Calu3 (cell line): ENCODE data around the gene GABRG1. TPM values are rescaled to one million over a fixed set of nuclear protein-coding genes. Genes with fewer than 3 reads are reported as not detected.

Experiments
- Bru-seq: library from RNA; stranded (reverse); fragments of 400-500 nt; gene quantifications from one replicate; lab custom pipeline; 2021; lab: Mats Ljungman, UMichigan
- BruChase-seq, 2 experiments: library from RNA; stranded (reverse); fragments of 400-500 nt; gene quantifications; one replicate each; lab custom pipeline; 2021; lab: Mats Ljungman, UMichigan
- BruUV-seq: library from RNA; stranded (reverse); fragments of 400-500 nt; replicated peaks from 2 replicates; lab custom pipeline; 2021; lab: Mats Ljungman, UMichigan
- CTCF ChIA-PET: fragments of 300-600 bp; sonication (Branson Sonifier 250); formaldehyde crosslinking; loops from one replicate; lab custom pipeline; 2022; ENCODE audit warnings: antibody characterized with exemption; lab: Charles Lee
- DNase-seq: peaks from one replicate; pipeline ENCODE4 v3.0.0; 2022
- H3K27ac Mint-ChIP-seq: one replicate; pipeline ENCODE4 v1.8.0; 2022; ENCODE audit warnings: mixed read lengths; ENCODE audit not compliant: unreplicated experiment
- H3K27me3 Mint-ChIP-seq: one replicate; pipeline ENCODE4 v1.8.0; 2022; ENCODE audit warnings: mixed read lengths; ENCODE audit not compliant: unreplicated experiment
- H3K36me3 Mint-ChIP-seq: one replicate; pipeline ENCODE4 v1.8.0; 2022; ENCODE audit warnings: mild to moderate bottlenecking, moderate library complexity, mixed read lengths; ENCODE audit not compliant: insufficient read depth, unreplicated experiment
- H3K4me1 Mint-ChIP-seq: one replicate; pipeline ENCODE4 v1.8.0; 2022; ENCODE audit warnings: mild to moderate bottlenecking, low read depth, mixed read lengths; ENCODE audit not compliant: unreplicated experiment
- H3K4me3 Mint-ChIP-seq: one replicate; pipeline ENCODE4 v1.8.0; 2022; ENCODE audit warnings: mild to moderate bottlenecking, low read depth, moderate library complexity, mixed read lengths; ENCODE audit not compliant: unreplicated experiment
- H3K9me3 Mint-ChIP-seq: one replicate; pipeline ENCODE4 v1.8.0; 2022; ENCODE audit warnings: low read depth, mixed read lengths; ENCODE audit not compliant: unreplicated experiment
- CTCF ChIP-seq: fragments of 200-600 bp; IDR thresholded peaks from one replicate; pipeline ENCODE4 v1.8.0; 2022; ENCODE audit warnings: antibody characterized with exemption; ENCODE audit not compliant: unreplicated experiment
- intact Hi-C: fragments of 100-400 bp; cut with micrococcal nuclease; formaldehyde crosslinking; loops from one replicate; pipeline ENCODE4 v1.10.0; 2022; ENCODE audit not compliant: unreplicated experiment
- long read RNA-seq: library from polyadenylated mRNA; stranded (forward); transcript quantifications from one replicate; pipeline ENCODE4 v2.0.0, GENCODE V29; 2022
- total RNA-seq: library from RNA; stranded (reverse); gene quantifications from 2 replicates; pipeline ENCODE4 v1.2.3, GENCODE V29; 2022

Gene GABRG1
- not detected in 2 replicates for total RNA-seq
- percentile 5 among the genes with signal in this experiment for Bru-seq, nascent RNA
- percentile 4 among the genes with signal in this experiment for BruChase-seq, experiment 1, labeled RNA remaining after a 6-hour chase
- percentile 3 among the genes with signal in this experiment for BruChase-seq, experiment 2, labeled RNA remaining after a 2-hour chase
- long read RNA-seq = 0 reads

GRCh38 chr4:46123913-46124755, at the start of gene GABRG1:
Gene GABRG1 (minus strand): TSS chr4:46124054. CDS start chr4:46123913, 141 bp downstream.
- H3K4me3 Mint-ChIP-seq = no peak within 1 kb of the TSS
- BruUV-seq = no TSS peak

DNA sequence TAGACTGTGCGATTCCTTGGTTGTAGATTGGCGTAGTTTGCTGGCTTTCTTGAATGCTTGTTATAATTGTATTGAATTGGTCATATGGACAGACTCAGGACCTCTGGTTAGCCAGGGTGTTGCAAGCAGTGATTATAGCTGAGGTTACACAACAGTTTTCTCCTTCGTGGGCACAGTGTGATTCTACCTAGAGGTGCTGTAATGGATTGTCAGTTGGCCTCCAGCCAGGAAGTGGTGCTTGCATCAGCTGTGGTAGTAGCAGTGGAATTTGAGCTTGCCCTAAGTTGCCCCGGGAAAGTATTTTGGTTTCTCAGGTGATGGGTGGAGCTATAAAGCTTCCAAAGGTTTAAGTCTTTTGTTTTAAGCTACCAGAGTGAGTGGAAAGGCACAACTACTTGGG, 23.1 kb upstream of the GABRG1 start:
- Mint-ChIP-seq H3K9me3 (peaks cover 7% of the 10 kb centered on the region), H3K4me1 (no peaks in the 10 kb centered on the region), H3K27me3 (no peaks in the 10 kb centered on the region), H3K4me3 (no peak overlapping the region), H3K36me3 (no peaks in the 10 kb centered on the region), H3K27ac (no peak overlapping the region)
- no peak for DNase-seq
- no TSS peak for BruUV-seq
- no peak for TF ChIP-seq CTCF
- CTCF ChIA-PET = no interaction called here
- intact Hi-C loops = no loop called here

More at GRCh38 chr4:46123913-46124755, at the start of gene GABRG1:
- Mint-ChIP-seq H3K27ac (no peak within 1 kb of the TSS), H3K9me3 (peaks cover 7% of the 10 kb centered on the region), H3K4me1 (no peaks in the 10 kb centered on the region), H3K27me3 (no peaks in the 10 kb centered on the region), H3K36me3 (no peaks in the 10 kb centered on the region)
- intact Hi-C loops = no loop called here
- no peak for TF ChIP-seq CTCF
- CTCF ChIA-PET = no interaction called here
- no peak for DNase-seq

GRCh38 chr4:46131498-46132057, 7.7 kb upstream of the GABRG1 start:
- intact Hi-C loops = no loop called here
- no peaks in the 10 kb centered on the region for H3K4me1 Mint-ChIP-seq
- H3K36me3 Mint-ChIP-seq = no peaks in the 10 kb centered on the region
- BruUV-seq = no TSS peak
- H3K27me3 Mint-ChIP-seq = no peaks in the 10 kb centered on the region
- no peak overlapping the region for H3K4me3 Mint-ChIP-seq
- peaks cover 7% of the 10 kb centered on the region for H3K9me3 Mint-ChIP-seq
- CTCF ChIA-PET = no interaction called here
- no peak for DNase-seq
- no peak for TF ChIP-seq CTCF
- H3K27ac Mint-ChIP-seq = no peak overlapping the region

DNA sequence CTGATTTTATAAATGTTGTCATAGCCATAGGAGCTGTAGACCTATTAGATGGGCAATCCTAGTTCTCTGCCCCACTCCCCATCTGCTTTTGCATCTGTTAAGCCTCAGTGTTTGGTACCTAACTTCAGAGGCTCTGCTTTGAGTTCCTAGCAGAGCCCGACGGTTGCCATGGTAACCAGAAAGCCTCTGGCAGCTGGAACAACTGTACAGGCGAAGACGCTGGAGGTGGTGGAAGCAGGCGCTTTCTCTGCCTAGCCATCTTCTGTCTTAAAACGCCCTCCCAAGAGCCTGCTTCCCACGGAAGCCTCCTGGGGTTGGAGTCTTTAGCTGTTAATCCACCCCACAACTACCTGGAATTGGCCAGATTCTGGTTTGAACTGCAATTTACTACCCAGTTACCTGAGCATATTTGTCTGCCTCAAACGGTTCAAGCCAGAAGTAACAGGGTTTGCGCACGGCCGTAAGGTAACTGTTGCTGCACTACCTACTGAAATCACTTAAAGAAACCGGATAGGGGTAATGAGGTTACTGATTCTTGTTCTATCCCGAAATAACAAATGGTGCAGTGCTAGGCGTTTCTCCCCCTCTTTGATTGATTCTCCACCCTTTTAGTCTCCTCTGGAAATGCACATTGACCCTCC, 1.0 kb upstream of the GABRG1 start:
- no peak for DNase-seq
- no peaks in the 10 kb centered on the region for H3K4me1 Mint-ChIP-seq
- H3K9me3 Mint-ChIP-seq = peaks cover 7% of the 10 kb centered on the region
- intact Hi-C loops = no loop called here
- no TSS peak for BruUV-seq
- H3K27ac Mint-ChIP-seq = no peak overlapping the region
- no peak for TF ChIP-seq CTCF
- CTCF ChIA-PET = no interaction called here
- H3K4me3 Mint-ChIP-seq = no peak overlapping the region
- no peaks in the 10 kb centered on the region for H3K27me3 Mint-ChIP-seq
- H3K36me3 Mint-ChIP-seq = no peaks in the 10 kb centered on the region
